ENCODE results near the gene TMEM132C. TPM values are rescaled to one million over a fixed set of nuclear protein-coding genes. Genes with fewer than 3 reads are reported as not detected.

The TMEM132C gene
- polyA plus RNA-seq, 2 of the 4 experiments (the other 2 are of a cell fraction): not detected

GRCh38 chr12:128752386-128752785 is 485.4 kb downstream of the TMEM132C start:
- WGBS (ENCODE audit: missing lambda C conversion rate): 28% methylated on average over 5 of the region's 5 CpGs
- no peaks in the 10 kb centered on the region for H3K9me3 ChIP-seq

GRCh38 chr12:128753438-128753837 is 486.5 kb downstream of the TMEM132C start:
- 6% methylated on average over 4 of the region's 4 CpGs for WGBS (ENCODE audit: missing lambda C conversion rate)
- H3K4me3 ChIP-seq: no peak overlapping the region
- ChIA-PET CTCF (no interaction called here), POLR2A (no interaction called here)
- no peaks in the 10 kb centered on the region for H3K4me1 ChIP-seq
- no peak for ATAC-seq
- no peak overlapping the region for H3K4me2 ChIP-seq
- no peak overlapping the region for H3K27ac ChIP-seq
- FAIRE-seq: no peak
- no peaks in the 10 kb centered on the region for H3K9me3 ChIP-seq
- TF ChIP-seq ZSCAN20 (CRISPR knock-in tag; IDR thresholded peaks at IDR 0.05) (no peak), HES2 (IDR thresholded peaks at IDR 0.05) (no peak), NFE2L2 (conservative IDR thresholded peaks at IDR 0.05; ENCODE audit: low read length) (no peak), ZFP36 (IDR thresholded peaks at IDR 0.05; ENCODE audit: borderline replicate concordance, partially characterized antibody) (no peak), JUNB (IDR thresholded peaks at IDR 0.05) (no peak), CHD2 (IDR thresholded peaks at IDR 0.05; ENCODE audit: low read length, partially characterized antibody) (no peak), HOXB5 (CRISPR knock-in tag; IDR thresholded peaks at IDR 0.05) (no peak), ZC3H11A (IDR thresholded peaks at IDR 0.05) (no peak), RFX5 (IDR thresholded peaks at IDR 0.05) (no peak), JUN (IDR thresholded peaks at IDR 0.05) (no peak), TP53 (CRISPR knock-in tag; IDR thresholded peaks at IDR 0.05) (no peak), ZNF302 (CRISPR knock-in tag; IDR thresholded peaks at IDR 0.05) (no peak), HEYL (CRISPR knock-in tag; IDR thresholded peaks at IDR 0.05) (no peak), SMC3 (IDR thresholded peaks at IDR 0.05) (no peak), HDAC2 (IDR thresholded peaks at IDR 0.05) (no peak), POLR2AphosphoS2 (conservative IDR thresholded peaks at IDR 0.05; ENCODE audit: low read length) (no peak)
- TF ChIP-seq, protein P1, sequence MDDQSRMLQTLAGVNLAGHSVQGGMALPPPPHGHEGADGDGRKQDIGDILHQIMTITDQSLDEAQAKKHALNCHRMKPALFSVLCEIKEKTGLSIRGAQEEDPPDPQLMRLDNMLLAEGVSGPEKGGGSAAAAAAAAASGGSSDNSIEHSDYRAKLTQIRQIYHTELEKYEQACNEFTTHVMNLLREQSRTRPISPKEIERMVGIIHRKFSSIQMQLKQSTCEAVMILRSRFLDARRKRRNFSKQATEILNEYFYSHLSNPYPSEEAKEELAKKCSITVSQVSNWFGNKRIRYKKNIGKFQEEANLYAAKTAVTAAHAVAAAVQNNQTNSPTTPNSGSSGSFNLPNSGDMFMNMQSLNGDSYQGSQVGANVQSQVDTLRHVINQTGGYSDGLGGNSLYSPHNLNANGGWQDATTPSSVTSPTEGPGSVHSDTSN (IDR thresholded peaks at IDR 0.05): no peak
- TF ChIP-seq, protein P2, sequence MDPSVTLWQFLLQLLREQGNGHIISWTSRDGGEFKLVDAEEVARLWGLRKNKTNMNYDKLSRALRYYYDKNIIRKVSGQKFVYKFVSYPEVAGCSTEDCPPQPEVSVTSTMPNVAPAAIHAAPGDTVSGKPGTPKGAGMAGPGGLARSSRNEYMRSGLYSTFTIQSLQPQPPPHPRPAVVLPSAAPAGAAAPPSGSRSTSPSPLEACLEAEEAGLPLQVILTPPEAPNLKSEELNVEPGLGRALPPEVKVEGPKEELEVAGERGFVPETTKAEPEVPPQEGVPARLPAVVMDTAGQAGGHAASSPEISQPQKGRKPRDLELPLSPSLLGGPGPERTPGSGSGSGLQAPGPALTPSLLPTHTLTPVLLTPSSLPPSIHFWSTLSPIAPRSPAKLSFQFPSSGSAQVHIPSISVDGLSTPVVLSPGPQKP (IDR thresholded peaks at IDR 0.05; ENCODE audit: low read depth, low read length): no peak
- TF ChIP-seq, protein P3, sequence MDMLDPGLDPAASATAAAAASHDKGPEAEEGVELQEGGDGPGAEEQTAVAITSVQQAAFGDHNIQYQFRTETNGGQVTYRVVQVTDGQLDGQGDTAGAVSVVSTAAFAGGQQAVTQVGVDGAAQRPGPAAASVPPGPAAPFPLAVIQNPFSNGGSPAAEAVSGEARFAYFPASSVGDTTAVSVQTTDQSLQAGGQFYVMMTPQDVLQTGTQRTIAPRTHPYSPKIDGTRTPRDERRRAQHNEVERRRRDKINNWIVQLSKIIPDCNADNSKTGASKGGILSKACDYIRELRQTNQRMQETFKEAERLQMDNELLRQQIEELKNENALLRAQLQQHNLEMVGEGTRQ (IDR thresholded peaks at IDR 0.05): no peak
- DNase-seq (ENCODE audit: low read depth in 1 of 2, low spot score in 1 of 2): no peak

More at GRCh38 chr12:128752386-128752785, 485.4 kb downstream of the TMEM132C start:
- POLR2A ChIA-PET: no interaction called here
- TF ChIP-seq TP53 (CRISPR knock-in tag; IDR thresholded peaks at IDR 0.05) (no peak), EHF (CRISPR knock-in tag; IDR thresholded peaks at IDR 0.05) (no peak), RFX5 (IDR thresholded peaks at IDR 0.05) (no peak), NFE2L2 (conservative IDR thresholded peaks at IDR 0.05; ENCODE audit: low read length) (no peak), HOXB5 (CRISPR knock-in tag; IDR thresholded peaks at IDR 0.05) (no peak)
- TF ChIP-seq, protein P1 (IDR thresholded peaks at IDR 0.05): no peak
- FAIRE-seq (no peak), DNase-seq (ENCODE audit: low read depth in 1 of 2, low spot score in 1 of 2) (no peak), ATAC-seq (no peak)
- Histone ChIP-seq H3K4me2 (no peak overlapping the region), H3K27ac (no peak overlapping the region), H3K4me3 (no peak overlapping the region), H3K4me1 (no peaks in the 10 kb centered on the region)
- CTCF ChIA-PET: no interaction called here

- WGBS (ENCODE audit: missing lambda C conversion rate): 9% methylated on average over 3 of the region's 3 CpGs
- no peak for FAIRE-seq
- CTCF ChIA-PET: no interaction called here
- TF ChIP-seq FOSL2 (IDR thresholded peaks at IDR 0.05): no peak
- no peak for TF ChIP-seq FOSL2 (CRISPR knock-in tag; IDR thresholded peaks at IDR 0.05)
- no peak for TF ChIP-seq SREBF2 (IDR thresholded peaks at IDR 0.05)
- no peak for TF ChIP-seq EHF (CRISPR knock-in tag; IDR thresholded peaks at IDR 0.05)
- TF ChIP-seq CBX2 (IDR thresholded peaks at IDR 0.05; ENCODE audit: borderline replicate concordance, low read depth): no peak
- TF ChIP-seq RCOR1 (IDR thresholded peaks at IDR 0.05; ENCODE audit: low read depth, low read length): no peak
- TF ChIP-seq MAX (IDR thresholded peaks at IDR 0.05): no peak
- no peak for TF ChIP-seq NFE2L2 (conservative IDR thresholded peaks at IDR 0.05; ENCODE audit: low read length)
- no peak for TF ChIP-seq EP300 (IDR thresholded peaks at IDR 0.05)
- TF ChIP-seq KDM1A (IDR thresholded peaks at IDR 0.05; ENCODE audit: low read depth): no peak
- no peak for TF ChIP-seq RFX5 (IDR thresholded peaks at IDR 0.05)
- no peak for TF ChIP-seq RNF2 (IDR thresholded peaks at IDR 0.05; ENCODE audit: borderline replicate concordance, low read depth)
- no peak for TF ChIP-seq BHLHE40 (IDR thresholded peaks at IDR 0.05; ENCODE audit: low read depth, low read length)
- no peak for TF ChIP-seq POLR2A (IDR thresholded peaks at IDR 0.05; ENCODE audit: low read length)
- TF ChIP-seq ZSCAN20 (CRISPR knock-in tag; IDR thresholded peaks at IDR 0.05): no peak
- no peak for TF ChIP-seq HEYL (CRISPR knock-in tag; IDR thresholded peaks at IDR 0.05)
- no peak for TF ChIP-seq NR3C1 (IDR thresholded peaks at IDR 0.05)
- no peak for TF ChIP-seq MAFK (IDR thresholded peaks at IDR 0.05; ENCODE audit: partially characterized antibody)
Observed at GRCh38 chr12:128754275-128754674, 487.3 kb downstream of the TMEM132C start.

More at GRCh38 chr12:128754275-128754674, 487.3 kb downstream of the TMEM132C start:
- ATAC-seq (no peak), DNase-seq (ENCODE audit: low read depth in 1 of 2, low spot score in 1 of 2) (no peak)
- POLR2A ChIA-PET: no interaction called here
- H3K4me1 ChIP-seq: no peaks in the 10 kb centered on the region
- H3K4me3 ChIP-seq: no peak overlapping the region
- H3K9me3 ChIP-seq: no peaks in the 10 kb centered on the region
- no peak overlapping the region for H3K27ac ChIP-seq
- no peak overlapping the region for H3K4me2 ChIP-seq
